Duodenal mucosa (tissue), 2 donors: Measurements from ENCODE around the gene ECEL1.
"Not testable (repeated sequence)": the region's sequence is repeated elsewhere in the genome, so short reads cannot be mapped to it uniquely, and the experiment has no call there.

Source experiments
- H3K27ac ChIP-seq: one replicate; pipeline ENCODE4 v1.7.0; 2013; ENCODE audit warnings: low read depth, low read length
- H3K27me3 ChIP-seq, 2 donors: one replicate each; pipeline ENCODE4 v1.7.0; 2013; ENCODE audit warnings: low read length in 2 of 2, control low read depth in 1 of 2; ENCODE audit not compliant: insufficient read depth in 2 of 2, control insufficient read depth in 1 of 2
- H3K36me3 ChIP-seq, 2 donors: one replicate each; pipeline ENCODE4 v1.7.0; 2013; ENCODE audit warnings: low read length in 2 of 2, control low read depth in 1 of 2; ENCODE audit not compliant: insufficient read depth in 2 of 2, control insufficient read depth in 1 of 2
- H3K4me1 ChIP-seq, 2 donors: one replicate each; pipeline ENCODE4 v1.7.0; 2013; ENCODE audit warnings: low read length in 2 of 2, control low read depth in 1 of 2; ENCODE audit not compliant: insufficient read depth in 2 of 2, control insufficient read depth in 1 of 2
- H3K4me3 ChIP-seq, 2 donors: one replicate each; pipeline ENCODE4 v1.7.0; 2013; ENCODE audit warnings: low read length in 2 of 2, low read depth in 1 of 2
- H3K9ac ChIP-seq, 2 donors: one replicate each; pipeline ENCODE4 v1.7.0; 2013; ENCODE audit warnings: low read length in 2 of 2, low read depth in 1 of 2
- H3K9me3 ChIP-seq, 2 donors: one replicate each; pipeline ENCODE4 v1.7.0; 2013; ENCODE audit warnings: low read length in 2 of 2, control low read depth in 1 of 2; ENCODE audit not compliant: control insufficient read depth in 1 of 2

ECEL1 gene

GRCh38 chr2:232447638-232448303, 39.9 kb downstream of the ECEL1 start:
- H3K9me3 ChIP-seq: no peaks in the 10 kb centered on the region
- no peaks in the 10 kb centered on the region for H3K36me3 ChIP-seq
- peak overlapping the region; percentile 2 to 3 for H3K4me3 ChIP-seq
- peak overlapping the region; percentile 90 for H3K27ac ChIP-seq
- H3K4me1 ChIP-seq: peaks cover 16 to 20% of the 10 kb centered on the region in 2 donors
- H3K9ac ChIP-seq: peak overlapping the region; percentile 58 to 72
- no peaks in the 10 kb centered on the region for H3K27me3 ChIP-seq

GRCh38 chr2:232447091-232447620, 40.5 kb downstream of the ECEL1 start:
- H3K9me3 ChIP-seq: no peaks in the 10 kb centered on the region
- H3K4me1 ChIP-seq: peaks cover 16 to 20% of the 10 kb centered on the region in 2 donors
- peak overlapping the region; percentile 90 for H3K27ac ChIP-seq
- peak overlapping the region; percentile 2 to 3 for H3K4me3 ChIP-seq
- no peaks in the 10 kb centered on the region for H3K27me3 ChIP-seq
- no peaks in the 10 kb centered on the region for H3K36me3 ChIP-seq
- H3K9ac ChIP-seq: peak overlapping the region; percentile 4 to 58

GRCh38 chr2:232446266-232446777, 41.3 kb downstream of the ECEL1 start:
- H3K27ac ChIP-seq, H3K36me3 ChIP-seq, H3K27me3 ChIP-seq, H3K4me3 ChIP-seq, H3K9me3 ChIP-seq, H3K9ac ChIP-seq: not testable (repeated sequence)
- H3K4me1 ChIP-seq: peaks cover 16 to 20% of the 10 kb centered on the region in 2 donors

GRCh38 chr2:232445149-232445885, 42.3 kb downstream of the ECEL1 start:
- H3K27ac ChIP-seq, H3K36me3 ChIP-seq, H3K9me3 ChIP-seq, H3K27me3 ChIP-seq, H3K4me3 ChIP-seq, H3K9ac ChIP-seq: not testable (repeated sequence)
- H3K4me1 ChIP-seq: peaks cover 16 to 20% of the 10 kb centered on the region in 2 donors

GRCh38 chr2:232444409-232445148, 43.1 kb downstream of the ECEL1 start:
- Histone ChIP-seq H3K27me3 (no peaks in the 10 kb centered on the region), H3K4me3 (no peak overlapping the region), H3K9ac (no peak overlapping the region), H3K36me3 (no peaks in the 10 kb centered on the region), H3K9me3 (no peaks in the 10 kb centered on the region), H3K27ac (no peak overlapping the region), H3K4me1 (peaks cover 16 to 20% of the 10 kb centered on the region in 2 donors)

GRCh38 chr2:232443669-232444408, 43.8 kb downstream of the ECEL1 start:
- peaks cover 16 to 20% of the 10 kb centered on the region in 2 donors for H3K4me1 ChIP-seq
- not testable (repeated sequence) for H3K36me3 ChIP-seq, H3K4me3 ChIP-seq, H3K27ac ChIP-seq, H3K9ac ChIP-seq, H3K9me3 ChIP-seq, H3K27me3 ChIP-seq

GRCh38 chr2:232443047-232443446, 44.6 kb downstream of the ECEL1 start:
- H3K27me3 ChIP-seq, H3K4me3 ChIP-seq, H3K9ac ChIP-seq, H3K9me3 ChIP-seq, H3K27ac ChIP-seq, H3K36me3 ChIP-seq: not testable (repeated sequence)
- H3K4me1 ChIP-seq: peaks cover 13 to 17% of the 10 kb centered on the region in 2 donors

- H3K27ac ChIP-seq, H3K9me3 ChIP-seq, H3K9ac ChIP-seq, H3K27me3 ChIP-seq, H3K36me3 ChIP-seq, H3K4me3 ChIP-seq: not testable (repeated sequence)
- H3K4me1 ChIP-seq: peaks cover 10 to 12% of the 10 kb centered on the region in 2 donors
Observed at GRCh38 chr2:232442431-232442830, 45.2 kb downstream of the ECEL1 start.

GRCh38 chr2:232441922-232442321, 45.7 kb downstream of the ECEL1 start:
- H3K9me3 ChIP-seq, H3K27ac ChIP-seq, H3K9ac ChIP-seq, H3K27me3 ChIP-seq, H3K4me3 ChIP-seq, H3K36me3 ChIP-seq, H3K4me1 ChIP-seq: not testable (repeated sequence)
